MCF 10A (cell line): ENCODE results near the gene USF1. TPM values are rescaled to one million over a fixed set of nuclear protein-coding genes. Genes with fewer than 3 reads are reported as not detected.
A peak's percentile ranks its signal among the peaks of the same experiment; 100 is the strongest.

Source experiments
- BruUV-seq: library from RNA; stranded (reverse); fragments of 400-500 nt; replicated peaks from 2 replicates; lab custom pipeline; 2021; lab: Mats Ljungman, UMichigan
- CTCF ChIA-PET: fragments of 300-600 bp; sonication (Branson Sonifier 250); formaldehyde crosslinking; extraction: SDS; loops from one replicate; lab custom pipeline; 2021; ENCODE audit warnings: antibody characterized with exemption, inconsistent platforms; lab: Yijun Ruan, JAX
- POLR2A ChIA-PET: fragments of 300-600, 350-650 bp; sonication (Branson Sonifier 250); formaldehyde crosslinking; extraction: SDS; loops from one replicate; lab custom pipeline; 2020; ENCODE audit warnings: antibody characterized with exemption, inconsistent platforms; lab: Yijun Ruan, JAX
- DNase-seq: peaks from one replicate; pipeline ENCODE4 v3.0.0-alpha.2; 2018; ENCODE audit not compliant: unreplicated experiment
- H3K27ac Mint-ChIP-seq: one replicate; pipeline ENCODE4 v1.8.0; 2022; ENCODE audit warnings: mild to moderate bottlenecking, low read depth, mixed read lengths; ENCODE audit not compliant: unreplicated experiment
- H3K27me3 Mint-ChIP-seq: one replicate; pipeline ENCODE4 v1.8.0; 2022; ENCODE audit warnings: mixed read lengths; ENCODE audit not compliant: insufficient read depth, unreplicated experiment
- H3K36me3 Mint-ChIP-seq: one replicate; pipeline ENCODE4 v1.8.0; 2022; ENCODE audit warnings: mild to moderate bottlenecking, moderate library complexity, mixed read lengths; ENCODE audit not compliant: insufficient read depth, unreplicated experiment
- H3K4me1 Mint-ChIP-seq: one replicate; pipeline ENCODE4 v1.8.0; 2022; ENCODE audit warnings: mixed read lengths; ENCODE audit not compliant: insufficient read depth, unreplicated experiment
- H3K4me3 Mint-ChIP-seq: one replicate; pipeline ENCODE4 v1.8.0; 2022; ENCODE audit warnings: mild to moderate bottlenecking, moderate library complexity, mixed read lengths; ENCODE audit not compliant: unreplicated experiment
- H3K9me3 Mint-ChIP-seq: one replicate; pipeline ENCODE4 v1.8.0; 2022; ENCODE audit warnings: mixed read lengths; ENCODE audit not compliant: unreplicated experiment
- intact Hi-C: fragments of 100-400 bp; cut with micrococcal nuclease; formaldehyde crosslinking; loops from 2 replicates; pipeline ENCODE4 v1.14.1; 2022
- total RNA-seq: library from RNA; stranded (reverse); gene quantifications from 2 replicates; pipeline ENCODE4 v1.2.3, GENCODE V29; 2022
- TF ChIP-seq, protein P1 (sequence below): fragments of 200-600 bp; IDR thresholded peaks from one replicate; pipeline ENCODE4 v1.8.0; 2022; ENCODE audit warnings: antibody characterized with exemption, mild to moderate bottlenecking; ENCODE audit not compliant: unreplicated experiment

The USF1 gene
- total RNA-seq, 1 experiment from 2014 or later: 48.8 TPM

DNA sequence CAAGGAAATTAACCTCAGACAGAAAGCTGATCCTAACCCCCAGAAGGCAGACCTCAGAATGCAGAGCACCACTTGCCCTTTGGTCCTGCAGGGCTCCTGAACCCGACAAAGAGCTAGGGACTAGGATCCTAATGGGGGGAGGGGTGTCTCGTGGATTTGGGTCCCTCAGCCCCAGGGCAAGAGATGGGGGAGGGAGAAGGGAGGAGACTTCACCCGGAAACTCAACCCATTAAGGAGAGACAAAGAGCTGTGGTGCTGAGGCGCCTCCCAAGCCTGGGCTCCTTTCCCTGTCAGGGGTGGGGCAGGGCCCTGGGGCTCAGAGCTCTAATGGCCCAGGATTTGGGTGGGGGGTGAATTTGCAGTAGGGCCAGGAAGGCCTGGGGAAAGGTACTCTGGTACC is 40.7 kb upstream of the USF1 start:
- TF ChIP-seq, protein P1, sequence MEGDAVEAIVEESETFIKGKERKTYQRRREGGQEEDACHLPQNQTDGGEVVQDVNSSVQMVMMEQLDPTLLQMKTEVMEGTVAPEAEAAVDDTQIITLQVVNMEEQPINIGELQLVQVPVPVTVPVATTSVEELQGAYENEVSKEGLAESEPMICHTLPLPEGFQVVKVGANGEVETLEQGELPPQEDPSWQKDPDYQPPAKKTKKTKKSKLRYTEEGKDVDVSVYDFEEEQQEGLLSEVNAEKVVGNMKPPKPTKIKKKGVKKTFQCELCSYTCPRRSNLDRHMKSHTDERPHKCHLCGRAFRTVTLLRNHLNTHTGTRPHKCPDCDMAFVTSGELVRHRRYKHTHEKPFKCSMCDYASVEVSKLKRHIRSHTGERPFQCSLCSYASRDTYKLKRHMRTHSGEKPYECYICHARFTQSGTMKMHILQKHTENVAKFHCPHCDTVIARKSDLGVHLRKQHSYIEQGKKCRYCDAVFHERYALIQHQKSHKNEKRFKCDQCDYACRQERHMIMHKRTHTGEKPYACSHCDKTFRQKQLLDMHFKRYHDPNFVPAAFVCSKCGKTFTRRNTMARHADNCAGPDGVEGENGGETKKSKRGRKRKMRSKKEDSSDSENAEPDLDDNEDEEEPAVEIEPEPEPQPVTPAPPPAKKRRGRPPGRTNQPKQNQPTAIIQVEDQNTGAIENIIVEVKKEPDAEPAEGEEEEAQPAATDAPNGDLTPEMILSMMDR: no peak
- Mint-ChIP-seq H3K27ac (peak overlapping the region; percentile 17), H3K36me3 (peaks cover 6% of the 10 kb centered on the region), H3K4me3 (no peak overlapping the region), H3K27me3 (no peaks in the 10 kb centered on the region), H3K4me1 (peaks cover 60% of the 10 kb centered on the region), H3K9me3 (no peaks in the 10 kb centered on the region)
- BruUV-seq: no TSS peak
- no peak for DNase-seq
- intact Hi-C loops: loop anchor here (10.0 kb wide), 1 partner anchor 742 kb away; the partner anchor contains the start of genes COPA and NCSTN
- ChIA-PET POLR2A (interaction anchor here (0.7 to 2.3 kb wide), 9 partner anchors 9 to 75 kb away, joined by 3 to 10 read pairs (median 4); partner anchors contain the start of genes NIT1, PFDN2 and USF1), CTCF (interaction anchor here (0.5 to 7.0 kb wide), 9 partner anchors 11 to 663 kb away, joined by 3 to 80 read pairs (median 4); partner anchors contain the start of genes ARHGAP30, DUSP12, KLHDC9 and USF1)

DNA sequence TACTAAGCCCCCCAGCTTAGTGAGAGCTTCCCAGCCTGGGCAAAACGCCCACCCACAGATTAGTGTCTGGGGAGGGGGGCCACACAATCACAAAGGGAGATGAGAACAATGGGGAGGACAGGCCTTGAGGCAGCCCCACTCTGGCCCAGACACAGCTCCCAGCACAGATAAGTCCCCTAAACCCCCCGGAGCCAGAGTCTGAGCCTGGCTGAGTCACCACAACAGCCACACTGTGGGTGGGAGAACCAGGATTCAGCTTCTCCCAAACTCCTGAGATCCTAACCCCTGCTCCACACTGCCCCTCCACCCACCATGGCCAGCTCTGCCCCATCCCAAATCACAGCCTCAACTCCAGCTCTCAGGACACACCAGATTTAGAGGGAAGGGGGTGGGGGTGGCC is 39.4 kb upstream of the USF1 start:
- Mint-ChIP-seq H3K4me3 (no peak overlapping the region), H3K4me1 (peaks cover 73% of the 10 kb centered on the region), H3K9me3 (no peaks in the 10 kb centered on the region), H3K27ac (peak overlapping the region; percentile 17), H3K27me3 (no peaks in the 10 kb centered on the region), H3K36me3 (peaks cover 6% of the 10 kb centered on the region)
- TF ChIP-seq, protein P1: no peak
- ChIA-PET POLR2A (interaction anchor here (0.5 to 3.4 kb wide), 5 partner anchors 10 to 81 kb away, joined by 3 to 29 read pairs (median 10); partner anchors contain the start of gene F11R), CTCF (interaction anchor here (0.6 to 7.0 kb wide), 9 partner anchors 12 to 1326 kb away, joined by 3 to 80 read pairs (median 4); partner anchors contain the start of gene KLHDC9)
- BruUV-seq: no TSS peak
- no peak for DNase-seq
- intact Hi-C loops: loop anchor here (10.0 kb wide), 1 partner anchor 740 kb away; the partner anchor contains the start of genes COPA and NCSTN

DNA sequence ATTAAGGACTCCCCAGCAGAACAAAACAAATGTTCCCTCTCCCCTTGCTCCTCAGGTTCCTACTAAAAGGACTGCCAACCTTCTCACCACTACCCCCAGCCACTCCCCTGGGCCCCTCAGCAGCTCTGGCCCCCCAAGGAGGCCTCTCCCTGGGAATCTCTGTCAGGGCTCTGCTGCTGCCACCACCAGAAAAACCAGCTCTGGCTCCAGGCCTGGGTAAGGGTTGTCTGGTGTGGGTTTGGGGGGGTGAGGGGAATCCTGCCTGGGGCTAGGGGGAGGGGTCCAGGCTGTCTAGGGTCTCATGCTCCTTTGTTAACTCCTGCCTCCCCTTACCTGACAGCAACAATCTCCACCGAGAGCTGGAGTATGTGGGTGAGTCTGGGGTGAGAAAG is 38.8 kb upstream of the USF1 start:
- Mint-ChIP-seq H3K4me1 (peaks cover 76% of the 10 kb centered on the region), H3K27me3 (no peaks in the 10 kb centered on the region), H3K36me3 (peaks cover 6% of the 10 kb centered on the region), H3K27ac (peak overlapping the region; percentile 17), H3K4me3 (no peak overlapping the region), H3K9me3 (no peaks in the 10 kb centered on the region)
- CTCF ChIA-PET: interaction anchor here (0.5 to 7.0 kb wide), 8 partner anchors 11 to 133 kb away, joined by 3 to 80 read pairs (median 6); partner anchors contain the start of gene KLHDC9
- no TSS peak for BruUV-seq
- intact Hi-C loops: loop anchor here (10.0 kb wide), 1 partner anchor 740 kb away; the partner anchor contains the start of genes COPA and NCSTN
- TF ChIP-seq, protein P1: no peak
- no peak for DNase-seq
- POLR2A ChIA-PET: interaction anchor here (0.7 to 3.4 kb wide), 5 partner anchors 9 to 234 kb away, joined by 3 to 29 read pairs (median 14); partner anchors contain the start of genes F11R and USF1
